HG02623 (cell line): ENCODE data around the gene MSANTD7.
"Not testable (repeated sequence)": the region's sequence is repeated elsewhere in the genome, so short reads cannot be mapped to it uniquely, and the experiment has no call there.

Experiments used
- ATAC-seq: cut with Tn5 transposase; IDR thresholded peaks from one replicate; pipeline ENCODE4 v1.9.1; 2021; ENCODE audit warnings: moderate library complexity; ENCODE audit not compliant: unreplicated experiment

The MSANTD7 gene

GRCh38 chr10:14837003-14837756 lies 926 bp upstream of the MSANTD7 start:
- no peak for ATAC-seq

- ATAC-seq: no peak
These were observed 637 bp downstream of the MSANTD7 start for GRCh38 chr10:14838582-14839304.

DNA sequence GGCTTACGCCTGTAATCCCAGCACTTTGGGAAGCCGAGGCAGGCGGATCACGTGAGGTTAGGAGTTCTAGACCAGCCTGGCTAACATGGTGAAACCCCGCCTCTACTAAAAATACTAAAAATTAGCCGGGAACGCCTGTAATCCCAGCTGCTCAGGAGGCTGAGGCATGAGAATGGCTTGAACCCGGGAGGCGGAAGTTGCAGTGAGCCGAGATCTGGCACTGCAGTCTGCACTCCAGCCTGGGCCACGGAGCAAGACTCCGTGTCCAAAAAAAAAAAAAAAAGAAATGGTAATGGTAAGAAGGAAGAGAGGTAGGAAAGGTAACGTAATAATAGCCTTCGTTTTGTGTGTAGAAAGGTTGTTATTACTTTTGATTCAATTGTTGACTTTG lies 1.2 kb downstream of the MSANTD7 start:
- ATAC-seq: no peak

DNA sequence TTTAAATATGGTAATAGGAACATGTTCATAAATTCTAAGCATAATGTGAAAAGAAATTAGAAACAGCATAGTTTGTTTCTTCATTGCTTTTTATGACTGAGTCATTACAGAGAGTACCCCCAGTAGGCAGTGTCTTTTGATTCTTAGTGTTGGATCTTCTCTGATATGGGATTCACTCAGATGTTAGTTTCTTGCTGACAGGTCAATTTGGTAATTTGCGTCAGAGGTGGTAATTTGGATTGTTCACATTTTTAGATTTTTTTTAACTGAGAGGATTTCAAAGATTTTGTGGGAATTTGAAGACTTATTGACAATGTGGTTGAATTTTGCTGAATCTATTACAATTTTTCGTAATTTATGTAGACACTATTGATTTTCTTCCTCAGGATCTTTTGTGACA lies 2.1 kb downstream of the MSANTD7 start:
- ATAC-seq: no peak

- no peak for ATAC-seq
These were observed 5.4 kb downstream of the MSANTD7 start for GRCh38 chr10:14843327-14843988.

- ATAC-seq: no peak
These were observed 6.8 kb downstream of the MSANTD7 start for GRCh38 chr10:14844948-14845347.

- no peak for ATAC-seq
These were observed 14.1 kb downstream of the MSANTD7 start for GRCh38 chr10:14852236-14852635.

DNA sequence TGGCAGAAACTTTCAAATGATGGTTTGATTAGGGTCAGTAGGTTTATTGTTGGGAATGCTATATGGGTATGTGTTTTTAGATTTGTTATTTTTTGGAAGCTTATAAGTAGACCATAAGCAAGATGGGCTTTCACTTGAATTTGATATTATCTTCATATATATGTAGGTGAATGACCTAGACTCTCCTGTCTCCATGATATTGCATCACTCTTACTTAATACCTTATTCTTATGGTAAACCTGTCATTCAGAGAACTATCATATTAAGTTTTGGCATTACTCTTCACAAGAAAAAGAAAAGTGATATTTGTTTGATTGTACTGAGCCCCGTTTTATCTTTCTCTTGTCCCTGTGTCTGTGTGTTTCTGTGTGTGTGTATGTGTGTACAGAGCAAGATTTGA lies 17.3 kb downstream of the MSANTD7 start:
- ATAC-seq: no peak

GRCh38 chr10:14858338-14858960 lies 20.3 kb downstream of the MSANTD7 start:
- ATAC-seq: no peak

DNA sequence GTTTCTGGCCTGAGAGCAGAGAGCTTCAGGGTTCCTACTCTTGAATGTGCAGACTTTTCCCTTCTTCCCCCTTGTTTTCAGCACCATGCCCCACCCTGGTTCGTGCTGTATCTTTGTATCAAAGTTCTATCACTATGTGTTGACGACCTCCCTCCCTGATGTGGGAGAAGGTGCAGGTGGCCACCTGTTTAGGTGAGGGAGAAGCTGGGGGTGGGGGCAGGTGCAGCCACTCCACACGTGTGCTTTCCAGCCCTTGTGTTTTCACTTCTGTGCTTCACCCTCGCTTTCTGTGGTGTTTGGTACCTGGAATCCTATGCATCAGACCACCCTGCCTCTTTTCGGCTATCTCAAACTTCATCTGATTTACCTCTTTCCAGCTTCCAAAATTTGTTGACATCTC lies 20.9 kb downstream of the MSANTD7 start:
- no peak for ATAC-seq

GRCh38 chr10:14859775-14860174 lies 21.7 kb downstream of the MSANTD7 start:
- no peak for ATAC-seq

DNA sequence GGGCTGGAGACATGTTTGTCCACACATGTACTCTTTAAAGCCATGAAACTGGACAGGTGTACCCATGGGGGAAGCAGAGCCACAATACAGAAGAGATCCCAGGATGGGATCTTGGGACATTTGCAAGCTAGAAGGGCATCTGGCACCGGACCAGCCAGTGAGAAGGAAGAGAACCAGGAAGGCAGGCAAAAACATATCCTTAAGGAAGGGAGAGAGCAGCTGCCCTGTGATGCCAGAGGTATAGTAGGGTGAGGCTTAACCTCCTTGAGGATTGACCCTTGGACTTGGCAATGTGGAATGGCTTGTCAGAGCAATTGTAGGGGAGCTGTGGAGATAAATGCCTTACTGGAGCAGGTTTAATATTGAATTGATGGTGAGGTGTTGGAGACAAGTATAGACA lies 22.7 kb downstream of the MSANTD7 start:
- no peak for ATAC-seq

- not testable (repeated sequence) for ATAC-seq
These were observed 26.4 kb downstream of the MSANTD7 start for GRCh38 chr10:14864466-14864865.

DNA sequence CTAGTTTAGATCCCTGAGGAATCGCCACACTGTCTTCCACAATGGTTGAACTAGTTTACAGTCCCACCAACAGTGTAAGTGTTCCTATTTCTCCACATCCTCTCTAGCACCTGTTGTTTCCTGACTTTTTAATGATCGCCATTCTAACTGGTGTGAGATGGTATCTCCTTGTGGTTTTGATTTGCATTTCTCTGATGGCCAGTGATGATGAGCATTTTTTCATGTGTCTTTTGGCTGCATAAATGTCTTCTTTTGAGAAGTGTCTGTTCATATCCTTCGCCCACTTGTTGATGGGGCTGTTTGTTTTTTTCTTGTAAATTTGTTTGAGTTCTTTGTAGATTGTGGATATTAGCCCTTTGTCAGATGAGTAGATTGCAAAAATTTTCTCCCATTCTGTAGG lies 26.8 kb downstream of the MSANTD7 start:
- ATAC-seq: not testable (repeated sequence)

GRCh38 chr10:14873090-14873760 lies 35.1 kb downstream of the MSANTD7 start:
- no peak for ATAC-seq

GRCh38 chr10:14875941-14876340 lies 37.8 kb downstream of the MSANTD7 start:
- ATAC-seq: no peak

GRCh38 chr10:14876764-14877163 lies 38.7 kb downstream of the MSANTD7 start:
- ATAC-seq: no peak

GRCh38 chr10:14878266-14879123 lies 40.4 kb downstream of the MSANTD7 start, which contains the start of gene SUV39H2:
Gene SUV39H2, plus strand, starts transcription at chr10:14878866. Its CDS starts 23 bp downstream, at chr10:14878889.
- peak; percentile 87 for ATAC-seq

DNA sequence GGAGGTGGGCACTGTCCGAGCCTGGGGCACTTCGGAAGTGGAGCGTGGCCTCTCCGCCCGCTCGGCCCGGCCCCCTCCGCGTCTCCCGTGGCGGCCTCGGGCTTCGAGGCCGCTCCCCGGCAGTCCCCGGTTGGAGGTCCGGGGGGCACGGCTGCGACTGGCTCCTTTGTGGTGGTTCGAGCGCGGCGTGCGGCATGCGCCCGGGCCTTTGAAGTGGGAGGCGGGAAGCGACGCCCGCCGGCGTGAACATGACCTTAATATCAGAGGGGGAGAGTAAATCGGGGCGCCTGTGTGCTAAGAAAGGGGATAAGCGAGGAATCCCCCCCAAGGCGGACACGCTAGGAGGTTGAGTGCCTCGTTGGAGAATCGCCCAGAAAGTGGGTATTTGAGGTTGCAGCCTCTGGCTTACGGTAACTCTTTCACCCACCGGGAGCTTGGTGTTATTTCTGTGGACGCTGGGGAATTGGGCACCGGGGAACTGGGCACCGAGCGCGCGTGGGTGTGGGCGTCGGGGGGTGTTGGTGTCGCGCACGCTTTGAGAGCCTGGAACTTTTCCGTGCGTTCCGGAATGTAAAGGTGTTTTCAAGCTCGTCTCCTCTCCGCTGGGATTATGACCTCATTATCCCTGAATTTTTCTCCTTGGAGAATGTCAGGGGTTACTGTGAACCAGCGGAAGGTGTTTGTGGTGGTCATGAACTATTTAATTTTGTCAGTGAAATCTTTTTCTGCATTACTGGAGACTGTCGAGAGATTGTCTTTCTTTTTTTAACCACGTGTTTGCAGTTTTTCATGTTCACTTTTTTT lies 41.2 kb downstream of the MSANTD7 start:
- peak; percentile 13 for ATAC-seq
